WTC11 (cell line): ENCODE results near the gene ARHGEF1. TPM values are rescaled to one million over a fixed set of nuclear protein-coding genes. Genes with fewer than 3 reads are reported as not detected.

ENCODE experiments used
- ATAC-seq: fragments of 200-7000 bp; cut with Tn5 transposase; 2 replicates; pipeline ENCODE4 v1.10.0; 2021; ENCODE audit warnings: mild to moderate bottlenecking, moderate library complexity
- CTCF ChIA-PET: fragments of 300-600 bp; sonication (Branson Sonifier 250); formaldehyde crosslinking; loops from one replicate; lab custom pipeline; 2021; ENCODE audit warnings: antibody characterized with exemption; lab: Charles Lee
- POLR2A ChIA-PET: fragments of 350-600 bp; sonication (Branson Sonifier 250); formaldehyde crosslinking; loops from one replicate; lab custom pipeline; 2021; ENCODE audit warnings: antibody characterized with exemption; lab: Charles Lee
- DNase-seq: peaks from one replicate; pipeline ENCODE4 v3.0.0; 2021; ENCODE audit warnings: low spot score
- H3K27ac Mint-ChIP-seq: 2 replicates; pipeline ENCODE4 v1.8.0; 2021; ENCODE audit warnings: mixed read lengths
- H3K27me3 Mint-ChIP-seq: 2 replicates; pipeline ENCODE4 v1.8.0; 2021; ENCODE audit warnings: low read depth, mild to moderate bottlenecking, moderate library complexity, mixed read lengths
- H3K36me3 Mint-ChIP-seq: 2 replicates; pipeline ENCODE4 v1.8.0; 2021; ENCODE audit warnings: mixed read lengths
- H3K4me1 Mint-ChIP-seq: 2 replicates; pipeline ENCODE4 v1.8.0; 2022; ENCODE audit warnings: mixed read lengths
- H3K4me3 Mint-ChIP-seq: 2 replicates; pipeline ENCODE4 v1.8.0; 2021; ENCODE audit warnings: mild to moderate bottlenecking, moderate library complexity, mixed read lengths
- H3K9me3 Mint-ChIP-seq: 2 replicates; pipeline ENCODE4 v1.8.0; 2021; ENCODE audit warnings: mixed read lengths
- CDX4 ChIP-seq: fragments of 250-450 bp; sonication (Bioruptor Pico); IDR thresholded peaks from 2 replicates; pipeline ENCODE4 v1.9.0; 2021; ENCODE audit warnings: moderate library complexity, mild to moderate bottlenecking, inconsistent platforms, borderline replicate concordance
- E2F4 ChIP-seq: sonication (generic); formaldehyde crosslinking; IDR thresholded peaks from 2 replicates; pipeline ENCODE4 v1.8.1; 2022; ENCODE audit warnings: low read depth, mild to moderate bottlenecking, moderate library complexity, missing genetic modification reagents, borderline replicate concordance
- E2F5 ChIP-seq: sonication (generic); formaldehyde crosslinking; IDR thresholded peaks from 2 replicates; pipeline ENCODE4 v1.8.1; 2022; ENCODE audit warnings: mild to moderate bottlenecking, moderate library complexity, missing genetic modification reagents
- ELF4 ChIP-seq: sonication (generic); formaldehyde crosslinking; IDR thresholded peaks from 2 replicates; pipeline ENCODE4 v1.8.1; 2022; ENCODE audit warnings: low read depth, mild to moderate bottlenecking, moderate library complexity, missing genetic modification reagents
- EMX1 ChIP-seq: fragments of 250-450 bp; sonication (Bioruptor Pico); IDR thresholded peaks from 2 replicates; pipeline ENCODE4 v1.8.0; 2021; ENCODE audit warnings: mild to moderate bottlenecking
- ESRRA ChIP-seq: sonication (generic); formaldehyde crosslinking; IDR thresholded peaks from 2 replicates; pipeline ENCODE4 v1.8.1; 2022; ENCODE audit warnings: mild to moderate bottlenecking, missing genetic modification reagents, borderline replicate concordance
- FOXJ3 ChIP-seq: sonication (generic); formaldehyde crosslinking; IDR thresholded peaks from 2 replicates; pipeline ENCODE4 v1.9.0; 2021; ENCODE audit warnings: missing genetic modification reagents, mild to moderate bottlenecking, borderline replicate concordance
- FOXK1 ChIP-seq: sonication (generic); formaldehyde crosslinking; IDR thresholded peaks from 2 replicates; pipeline ENCODE4 v1.8.0; 2022; ENCODE audit warnings: mild to moderate bottlenecking, moderate library complexity, missing genetic modification reagents
- GABPB1 ChIP-seq: sonication (generic); formaldehyde crosslinking; IDR thresholded peaks from 2 replicates; pipeline ENCODE4 v1.8.1; 2023; ENCODE audit warnings: mild to moderate bottlenecking, missing genetic modification reagents
- GTF2I ChIP-seq: fragments of 250-450 bp; sonication (Bioruptor Pico); conservative IDR thresholded peaks from 2 replicates; pipeline ENCODE4 v1.4.0; 2021; ENCODE audit warnings: mild to moderate bottlenecking
- HMGXB4 ChIP-seq: sonication (generic); formaldehyde crosslinking; IDR thresholded peaks from 2 replicates; pipeline ENCODE4 v1.8.1; 2023; ENCODE audit warnings: mild to moderate bottlenecking, moderate library complexity, missing genetic modification reagents
- IRF2 ChIP-seq: sonication (generic); formaldehyde crosslinking; IDR thresholded peaks from 2 replicates; pipeline ENCODE4 v1.8.0; 2022; ENCODE audit warnings: low read depth, missing genetic modification reagents, borderline replicate concordance
- JUN ChIP-seq: sonication (generic); formaldehyde crosslinking; IDR thresholded peaks from 2 replicates; pipeline ENCODE4 v1.8.0; 2023; ENCODE audit warnings: mild to moderate bottlenecking, missing genetic modification reagents
- MAX ChIP-seq: sonication (generic); formaldehyde crosslinking; IDR thresholded peaks from 2 replicates; pipeline ENCODE4 v1.8.0; 2022; ENCODE audit warnings: mild to moderate bottlenecking, missing genetic modification reagents
- MLX ChIP-seq: sonication (generic); formaldehyde crosslinking; IDR thresholded peaks from 2 replicates; pipeline ENCODE4 v1.8.1; 2023; ENCODE audit warnings: mild to moderate bottlenecking, missing genetic modification reagents, moderate library complexity
- MYBL2 ChIP-seq: sonication (generic); formaldehyde crosslinking; IDR thresholded peaks from 2 replicates; pipeline ENCODE4 v1.8.1; 2023; ENCODE audit warnings: mild to moderate bottlenecking, moderate library complexity, missing genetic modification reagents
- RELA ChIP-seq: sonication (generic); formaldehyde crosslinking; IDR thresholded peaks from 2 replicates; pipeline ENCODE4 v1.8.1; 2022; ENCODE audit warnings: missing genetic modification reagents, mild to moderate bottlenecking, borderline replicate concordance
- SOX15 ChIP-seq: fragments of 250-450 bp; sonication (Bioruptor Pico); IDR thresholded peaks from 2 replicates; pipeline ENCODE4 v1.9.0; 2021; ENCODE audit warnings: mild to moderate bottlenecking
- SP1 ChIP-seq: sonication (generic); formaldehyde crosslinking; conservative IDR thresholded peaks from 2 replicates; pipeline ENCODE4 v1.8.1; 2022; ENCODE audit warnings: missing genetic modification reagents
- STAT6 ChIP-seq: sonication (generic); formaldehyde crosslinking; conservative IDR thresholded peaks from 2 replicates; pipeline ENCODE4 v1.8.1; 2023; ENCODE audit warnings: mild to moderate bottlenecking, low read depth, missing genetic modification reagents, moderate library complexity
- TCF7 ChIP-seq: sonication (generic); formaldehyde crosslinking; IDR thresholded peaks from 2 replicates; pipeline ENCODE4 v1.8.0; 2022; ENCODE audit warnings: mild to moderate bottlenecking, low read depth, missing genetic modification reagents, moderate library complexity
- TEAD1 ChIP-seq: sonication (generic); formaldehyde crosslinking; IDR thresholded peaks from 2 replicates; pipeline ENCODE4 v1.8.0; 2022; ENCODE audit warnings: mild to moderate bottlenecking, missing genetic modification reagents
- TEAD4 ChIP-seq: sonication (generic); formaldehyde crosslinking; IDR thresholded peaks from 2 replicates; pipeline ENCODE4 v1.8.0; 2022; ENCODE audit warnings: mild to moderate bottlenecking, missing genetic modification reagents
- ZBTB21 ChIP-seq: sonication (generic); formaldehyde crosslinking; IDR thresholded peaks from 2 replicates; pipeline ENCODE4 v1.8.1; 2023; ENCODE audit warnings: mild to moderate bottlenecking, missing genetic modification reagents, borderline replicate concordance
- ZNF423 ChIP-seq: fragments of 250-450 bp; sonication (Bioruptor Pico); IDR thresholded peaks from 2 replicates; pipeline ENCODE4 v2.1.2; 2022; ENCODE audit warnings: mild to moderate bottlenecking, moderate library complexity
- ZNF671 ChIP-seq: fragments of 250-450 bp; sonication (Bioruptor Pico); IDR thresholded peaks from 2 replicates; pipeline ENCODE4 v1.8.0; 2021; ENCODE audit warnings: mild to moderate bottlenecking
- total RNA-seq: library from RNA; stranded (reverse); gene quantifications from 3 replicates; pipeline ENCODE4 v1.2.3, GENCODE V29; 2021

ARHGEF1 gene
- total RNA-seq, 1 experiment from 2014 or later, result 102 TPM

- TF ChIP-seq STAT6 (CRISPR knock-in tag) (no peak), ZBTB21 (CRISPR knock-in tag) (no peak), CDX4 (no peak), GABPB1 (CRISPR knock-in tag) (0 out of 2 replicates have a peak, but pooled peaks have one; percentile 11), SOX15 (no peak), HMGXB4 (CRISPR knock-in tag) (no peak), IRF2 (CRISPR knock-in tag) (no peak), FOXK1 (CRISPR knock-in tag) (0 out of 2 replicates have a peak, but pooled peaks have one; percentile 34), MAX (CRISPR knock-in tag) (0 out of 2 replicates have a peak, but pooled peaks have one; percentile 43), GTF2I (CRISPR knock-in tag) (no peak), JUN (CRISPR knock-in tag) (no peak), SP1 (CRISPR knock-in tag) (no peak), MLX (no peak), TCF7 (CRISPR knock-in tag) (no peak), MYBL2 (CRISPR knock-in tag) (no peak)
Observed at GRCh38 chr19:41887711-41888382, 4.9 kb downstream of the ARHGEF1 start (continued).

GRCh38 chr19:41888926-41889325, 5.9 kb downstream of the ARHGEF1 start:
- no peak overlapping the region for H3K27ac Mint-ChIP-seq
- peaks cover 3% of the 10 kb centered on the region for H3K36me3 Mint-ChIP-seq
- H3K9me3 Mint-ChIP-seq, result no peaks in the 10 kb centered on the region
- DNase-seq (no peak), ATAC-seq (no peak)
- no peak overlapping the region for H3K4me3 Mint-ChIP-seq
- H3K27me3 Mint-ChIP-seq, result peaks cover under 1% of the 10 kb centered on the region; the same call in 1 of the 2 replicates
- POLR2A ChIA-PET, result no interaction called here
- H3K4me1 Mint-ChIP-seq, result peaks cover 30% of the 10 kb centered on the region
- CTCF ChIA-PET, result interaction anchor here (1.2 to 2.3 kb wide), 3 partner anchors 16 to 146 kb away, joined by 6 to 23 read pairs (median 6); no protein-coding TSS in a partner anchor
- TF ChIP-seq TEAD4, result no peak
- no peak for TF ChIP-seq E2F5
- no peak for TF ChIP-seq EMX1 (CRISPR knock-in tag)
- TF ChIP-seq SOX15, result no peak
- no peak for TF ChIP-seq FOXJ3 (CRISPR knock-in tag)
- TF ChIP-seq ESRRA (CRISPR knock-in tag), result no peak
- TF ChIP-seq ZNF671, result no peak
- TF ChIP-seq TEAD1 (CRISPR knock-in tag), result no peak
- TF ChIP-seq ELF4, result no peak
- TF ChIP-seq GTF2I (CRISPR knock-in tag), result no peak
- no peak for TF ChIP-seq ZNF423 (CRISPR knock-in tag)
- no peak for TF ChIP-seq STAT6 (CRISPR knock-in tag)
- no peak for TF ChIP-seq RELA
- no peak for TF ChIP-seq E2F4 (CRISPR knock-in tag)
